ENCODE results near the gene TCF3.

The TCF3 gene

GRCh38 chr19:1632462-1633268 is 19.8 kb downstream of the TCF3 start:
- no peak for DNase-seq

- no peak for DNase-seq
Measured at GRCh38 chr19:1631557-1632100, 20.8 kb downstream of the TCF3 start.

- DNase-seq, result no peak
Measured at GRCh38 chr19:1630811-1631210, 21.6 kb downstream of the TCF3 start.

- DNase-seq, result no peak
Measured at GRCh38 chr19:1630012-1630411, 22.4 kb downstream of the TCF3 start.

- DNase-seq, result no peak
Measured at GRCh38 chr19:1629256-1629808, 23.1 kb downstream of the TCF3 start.

- no peak for DNase-seq
Measured at GRCh38 chr19:1627194-1627593, 25.2 kb downstream of the TCF3 start.

- DNase-seq, result no peak
Measured at GRCh38 chr19:1626417-1627010, 25.9 kb downstream of the TCF3 start.

GRCh38 chr19:1624458-1624857 is 28.0 kb downstream of the TCF3 start:
- DNase-seq, result peak in 41 of 58 donors; percentile 4 to 60 (median 24)

GRCh38 chr19:1622541-1622940 is 29.9 kb downstream of the TCF3 start:
- no peak for DNase-seq

- DNase-seq, result no peak
Measured at GRCh38 chr19:1622007-1622406, 30.4 kb downstream of the TCF3 start.

GRCh38 chr19:1621574-1621973 is 30.8 kb downstream of the TCF3 start:
- DNase-seq, result no peak

GRCh38 chr19:1621021-1621420 is 31.4 kb downstream of the TCF3 start:
- no peak for DNase-seq

GRCh38 chr19:1620502-1620901 is 31.9 kb downstream of the TCF3 start:
- DNase-seq, result no peak

GRCh38 chr19:1619703-1620102 is 32.7 kb downstream of the TCF3 start:
- no peak for DNase-seq

- no peak for DNase-seq
Measured at GRCh38 chr19:1619094-1619439, 33.3 kb downstream of the TCF3 start.

- peak in 5 of 58 donors; percentile 1 to 16 (median 6) for DNase-seq
Measured at GRCh38 chr19:1618157-1619093, 34.0 kb downstream of the TCF3 start.

- no peak for DNase-seq
Measured at GRCh38 chr19:1616875-1617274, 35.5 kb downstream of the TCF3 start.

- no peak for DNase-seq
Measured at GRCh38 chr19:1616396-1616795, 36.0 kb downstream of the TCF3 start.

- no peak for DNase-seq
Measured at GRCh38 chr19:1615156-1615765, 37.2 kb downstream of the TCF3 start.

- DNase-seq, result no peak
Measured at GRCh38 chr19:1613808-1614570, 38.4 kb downstream of the TCF3 start.

Measured in anterior cingulate cortex (tissue), 58 donors.